GM23338 (cell line): ENCODE measurements around the gene ACSF2. TPM values are rescaled to one million over a fixed set of nuclear protein-coding genes. Genes with fewer than 3 reads are reported as not detected.
A peak's percentile ranks its signal among the peaks of the same experiment; 100 is the strongest.

Experiments used
- ATAC-seq: fragments of 200-7000 bp; cut with Tn5 transposase; 3 replicates; pipeline ENCODE4 v1.9.1; 2020
- DNase-seq: peaks from one replicate; pipeline ENCODE4 v3.0.0-alpha.2; 2015; ENCODE audit warnings: low spot score
- H2AFZ ChIP-seq: fragments of 200-600 bp; sonication (generic); 2 replicates; pipeline ENCODE4 v1.8.0; 2016; ENCODE audit warnings: antibody characterized with exemption, mild to moderate bottlenecking, moderate library complexity
- H3F3A ChIP-seq: fragments of 200-600 bp; sonication (generic); replicated peaks from 2 replicates; pipeline ENCODE4 v1.8.0; 2017; ENCODE audit warnings: antibody characterized with exemption, mixed run types, low read depth
- H3K27ac ChIP-seq: fragments of 200-600 bp; sonication (generic); 2 replicates; pipeline ENCODE4 v1.6.1; 2016; ENCODE audit warnings: low read depth
- H3K27me3 ChIP-seq: fragments of 200-600 bp; sonication (generic); 2 replicates; pipeline ENCODE4 v1.8.0; 2016; ENCODE audit warnings: mild to moderate bottlenecking, mixed run types, moderate library complexity; ENCODE audit not compliant: insufficient read depth
- H3K36me3 ChIP-seq: fragments of 200-600 bp; sonication (generic); 2 replicates; pipeline ENCODE4 v1.8.0; 2016; ENCODE audit warnings: mild to moderate bottlenecking; ENCODE audit not compliant: insufficient read depth
- H3K4me1 ChIP-seq: fragments of 200-600 bp; sonication (generic); 2 replicates; pipeline ENCODE4 v1.8.0; 2016; ENCODE audit warnings: mild to moderate bottlenecking, moderate library complexity; ENCODE audit not compliant: insufficient read depth
- H3K4me2 ChIP-seq: fragments of 200-600 bp; sonication (generic); 2 replicates; pipeline ENCODE4 v1.7.1; 2017; ENCODE audit warnings: mixed run types
- H3K4me3 ChIP-seq: fragments of 200-600 bp; sonication (generic); 2 replicates; pipeline ENCODE4 v1.6.1; 2016; ENCODE audit warnings: mixed run types
- H3K79me2 ChIP-seq: fragments of 200-600 bp; sonication (generic); replicated peaks from 2 replicates; pipeline ENCODE4 v1.8.0; 2017; ENCODE audit warnings: mild to moderate bottlenecking; ENCODE audit not compliant: insufficient read depth
- H3K9me2 ChIP-seq: fragments of 200-600 bp; sonication (generic); 2 replicates; pipeline ENCODE4 v1.8.0; 2017; ENCODE audit not compliant: insufficient read depth
- H4K20me1 ChIP-seq: fragments of 200-600 bp; sonication (generic); replicated peaks from 2 replicates; pipeline ENCODE4 v1.8.0; 2017; ENCODE audit warnings: mild to moderate bottlenecking; ENCODE audit not compliant: insufficient read depth
- H3K27ac Mint-ChIP-seq: 2 replicates; pipeline ENCODE4 v1.8.0; 2020; ENCODE audit warnings: inconsistent platforms, mild to moderate bottlenecking, moderate library complexity, mixed read lengths
- H3K27me3 Mint-ChIP-seq: 3 replicates; pipeline ENCODE4 v1.8.0; 2022; ENCODE audit warnings: low read depth, mild to moderate bottlenecking, moderate library complexity, mixed read lengths, inconsistent platforms; ENCODE audit not compliant: insufficient read depth, poor library complexity
- H3K36me3 Mint-ChIP-seq: 3 replicates; pipeline ENCODE4 v1.8.0; 2021; ENCODE audit warnings: low read depth, mild to moderate bottlenecking, inconsistent platforms, moderate library complexity, mixed read lengths
- H3K4me1 Mint-ChIP-seq: 3 replicates; pipeline ENCODE4 v1.8.0; 2020; ENCODE audit warnings: mild to moderate bottlenecking, inconsistent platforms, mixed read lengths
- H3K4me3 Mint-ChIP-seq: 3 replicates; pipeline ENCODE4 v1.8.0; 2021; ENCODE audit warnings: moderate library complexity, mild to moderate bottlenecking, inconsistent platforms, mixed read lengths
- H3K9me3 Mint-ChIP-seq: 3 replicates; pipeline ENCODE4 v1.8.0; 2020; ENCODE audit warnings: moderate library complexity, mild to moderate bottlenecking, inconsistent platforms, mixed read lengths
- CREB1 ChIP-seq: fragments of 250-450 bp; sonication (Bioruptor Pico); IDR thresholded peaks from 2 replicates; pipeline ENCODE4 v1.5.0; 2020; ENCODE audit warnings: low read depth, mild to moderate bottlenecking, moderate library complexity
- EZH2 ChIP-seq: fragments of 200-600 bp; sonication (generic); IDR thresholded peaks from one replicate; pipeline ENCODE4 v1.8.0; 2017; ENCODE audit warnings: antibody characterized with exemption, mild to moderate bottlenecking, low read depth; ENCODE audit not compliant: unreplicated experiment
- EZH2phosphoT487 ChIP-seq: fragments of 200-600 bp; sonication (generic); IDR thresholded peaks from one replicate; pipeline ENCODE4 v1.8.1; 2018; ENCODE audit warnings: antibody characterized with exemption; ENCODE audit not compliant: unreplicated experiment
- NANOG ChIP-seq: IDR thresholded peaks from 2 replicates; pipeline ENCODE4 v1.6.1; 2016; ENCODE audit warnings: antibody characterized with exemption, borderline replicate concordance
- POLR2AphosphoS5 ChIP-seq: IDR thresholded peaks from 2 replicates; pipeline ENCODE4 v1.6.1; 2016; ENCODE audit warnings: antibody characterized with exemption, low read depth
- ZNF114 ChIP-seq: fragments of 250-450 bp; sonication (Bioruptor Pico); IDR thresholded peaks from 2 replicates; pipeline ENCODE4 v1.5.0; 2020; ENCODE audit warnings: mild to moderate bottlenecking, moderate library complexity
- polyA plus RNA-seq: library from polyadenylated mRNA; unstranded; fragments of >200 nt; fragmentation: Nextera tagmentation; extraction: Ambion mirVana; gene quantifications from 2 replicates; pipeline ENCODE4 v1.2.1, GENCODE V29; 2016
- total RNA-seq: library from RNA; depleted of rRNA; stranded (reverse); fragments of >200 nt; shearing (Covaris generic); gene quantifications from 2 replicates; pipeline ENCODE4 v1.2.3, GENCODE V29; 2014
- TF ChIP-seq, protein P1 (sequence below): IDR thresholded peaks from one replicate; pipeline ENCODE4 v1.6.1; 2018; ENCODE audit warnings: antibody characterized with exemption; ENCODE audit not compliant: unreplicated experiment
- TF ChIP-seq, protein P2 (sequence below), 2 experiments: fragments of 200-600 bp in 1 of 2; sonication (generic) in 1 of 2; conservative IDR thresholded peaks; 2 replicates each; pipeline versions ENCODE4 v1.5.1 to v1.6.1; 2016 to 2017; ENCODE audit warnings: antibody characterized with exemption in 2 of 2, low read depth in 2 of 2, mild to moderate bottlenecking in 2 of 2, moderate library complexity in 1 of 2

Gene ACSF2
- total and polyA plus RNA-seq, 2 experiments from 2014 or later, result 6.9 to 12.4 TPM

DNA sequence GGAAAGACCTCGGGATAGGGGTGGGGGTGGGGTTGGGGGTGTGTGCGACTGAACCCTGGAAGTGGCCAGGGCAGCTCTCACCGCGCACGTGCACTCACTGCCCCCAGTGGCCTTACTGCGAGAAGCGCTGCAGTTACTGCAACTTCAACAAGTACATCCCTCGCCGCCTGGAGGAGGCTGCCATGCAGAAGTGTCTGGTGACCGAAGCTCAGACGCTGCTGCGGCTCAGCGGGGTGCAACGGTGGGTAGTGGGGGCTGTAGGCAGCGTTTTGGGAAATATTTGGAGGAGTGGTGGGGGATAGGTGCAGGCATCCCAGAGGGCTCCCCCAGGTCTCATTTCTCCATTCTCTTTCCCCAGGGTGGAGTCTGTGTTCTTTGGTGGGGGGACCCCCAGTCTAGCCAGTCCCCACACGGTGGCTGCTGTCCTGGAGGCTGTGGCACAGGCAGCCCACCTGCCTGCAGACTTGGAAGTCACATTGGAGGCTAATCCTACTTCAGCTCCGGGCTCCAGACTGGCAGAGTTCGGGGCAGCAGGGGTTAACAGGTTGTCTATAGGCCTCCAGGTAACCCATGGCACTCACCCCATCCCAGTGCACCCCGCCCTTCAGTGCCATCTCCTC lies 53.6 kb downstream of the ACSF2 start:
- no peaks in the 10 kb centered on the region for H3K9me2 ChIP-seq
- peak; percentile 70 for ATAC-seq
- H3K27me3 ChIP-seq, result peaks cover 11% of the 10 kb centered on the region; the same call in 1 of the 2 replicates
- H3K36me3 Mint-ChIP-seq, result peaks cover 22% of the 10 kb centered on the region; the same call in 2 of the 3 replicates
- H4K20me1 ChIP-seq, result no peaks in the 10 kb centered on the region
- peaks cover 11% of the 10 kb centered on the region for H3K27me3 Mint-ChIP-seq
- H3K27ac ChIP-seq, result no peak overlapping the region
- peak overlapping the region; percentile 88 for H3K27ac Mint-ChIP-seq
- H2AFZ ChIP-seq, result peak overlapping the region; percentile 98
- TF ChIP-seq, protein P1, sequence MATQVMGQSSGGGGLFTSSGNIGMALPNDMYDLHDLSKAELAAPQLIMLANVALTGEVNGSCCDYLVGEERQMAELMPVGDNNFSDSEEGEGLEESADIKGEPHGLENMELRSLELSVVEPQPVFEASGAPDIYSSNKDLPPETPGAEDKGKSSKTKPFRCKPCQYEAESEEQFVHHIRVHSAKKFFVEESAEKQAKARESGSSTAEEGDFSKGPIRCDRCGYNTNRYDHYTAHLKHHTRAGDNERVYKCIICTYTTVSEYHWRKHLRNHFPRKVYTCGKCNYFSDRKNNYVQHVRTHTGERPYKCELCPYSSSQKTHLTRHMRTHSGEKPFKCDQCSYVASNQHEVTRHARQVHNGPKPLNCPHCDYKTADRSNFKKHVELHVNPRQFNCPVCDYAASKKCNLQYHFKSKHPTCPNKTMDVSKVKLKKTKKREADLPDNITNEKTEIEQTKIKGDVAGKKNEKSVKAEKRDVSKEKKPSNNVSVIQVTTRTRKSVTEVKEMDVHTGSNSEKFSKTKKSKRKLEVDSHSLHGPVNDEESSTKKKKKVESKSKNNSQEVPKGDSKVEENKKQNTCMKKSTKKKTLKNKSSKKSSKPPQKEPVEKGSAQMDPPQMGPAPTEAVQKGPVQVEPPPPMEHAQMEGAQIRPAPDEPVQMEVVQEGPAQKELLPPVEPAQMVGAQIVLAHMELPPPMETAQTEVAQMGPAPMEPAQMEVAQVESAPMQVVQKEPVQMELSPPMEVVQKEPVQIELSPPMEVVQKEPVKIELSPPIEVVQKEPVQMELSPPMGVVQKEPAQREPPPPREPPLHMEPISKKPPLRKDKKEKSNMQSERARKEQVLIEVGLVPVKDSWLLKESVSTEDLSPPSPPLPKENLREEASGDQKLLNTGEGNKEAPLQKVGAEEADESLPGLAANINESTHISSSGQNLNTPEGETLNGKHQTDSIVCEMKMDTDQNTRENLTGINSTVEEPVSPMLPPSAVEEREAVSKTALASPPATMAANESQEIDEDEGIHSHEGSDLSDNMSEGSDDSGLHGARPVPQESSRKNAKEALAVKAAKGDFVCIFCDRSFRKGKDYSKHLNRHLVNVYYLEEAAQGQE, result no peak
- no peak for TF ChIP-seq NANOG
- TF ChIP-seq EZH2phosphoT487, result no peak
- TF ChIP-seq, protein P2, sequence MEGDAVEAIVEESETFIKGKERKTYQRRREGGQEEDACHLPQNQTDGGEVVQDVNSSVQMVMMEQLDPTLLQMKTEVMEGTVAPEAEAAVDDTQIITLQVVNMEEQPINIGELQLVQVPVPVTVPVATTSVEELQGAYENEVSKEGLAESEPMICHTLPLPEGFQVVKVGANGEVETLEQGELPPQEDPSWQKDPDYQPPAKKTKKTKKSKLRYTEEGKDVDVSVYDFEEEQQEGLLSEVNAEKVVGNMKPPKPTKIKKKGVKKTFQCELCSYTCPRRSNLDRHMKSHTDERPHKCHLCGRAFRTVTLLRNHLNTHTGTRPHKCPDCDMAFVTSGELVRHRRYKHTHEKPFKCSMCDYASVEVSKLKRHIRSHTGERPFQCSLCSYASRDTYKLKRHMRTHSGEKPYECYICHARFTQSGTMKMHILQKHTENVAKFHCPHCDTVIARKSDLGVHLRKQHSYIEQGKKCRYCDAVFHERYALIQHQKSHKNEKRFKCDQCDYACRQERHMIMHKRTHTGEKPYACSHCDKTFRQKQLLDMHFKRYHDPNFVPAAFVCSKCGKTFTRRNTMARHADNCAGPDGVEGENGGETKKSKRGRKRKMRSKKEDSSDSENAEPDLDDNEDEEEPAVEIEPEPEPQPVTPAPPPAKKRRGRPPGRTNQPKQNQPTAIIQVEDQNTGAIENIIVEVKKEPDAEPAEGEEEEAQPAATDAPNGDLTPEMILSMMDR (conservative IDR thresholded peaks at IDR 0.05; ENCODE audit: low read depth in 2 of 2), result peak; percentile 35 to 64
- no peak for TF ChIP-seq ZNF114 (CRISPR knock-in tag)
- no peak for TF ChIP-seq EZH2
- TF ChIP-seq CREB1 (CRISPR knock-in tag), result peak; percentile 27; the same call in 1 of the 2 replicates
- H3F3A ChIP-seq, result 0 out of 2 replicates have a peak, but pooled peaks cover 16% of the 10 kb centered on the region
- peak; percentile 92 for DNase-seq
- H3K79me2 ChIP-seq, result no peaks in the 10 kb centered on the region
- H3K9me3 Mint-ChIP-seq, result no peaks in the 10 kb centered on the region
- peak overlapping the region; percentile 88 for H3K4me3 Mint-ChIP-seq
- H3K4me3 ChIP-seq, result peak overlapping the region; percentile 93
- H3K36me3 ChIP-seq, result no peaks in the 10 kb centered on the region
- H3K4me1 ChIP-seq, result peaks cover 6% of the 10 kb centered on the region; the same call in 1 of the 2 replicates
- H3K4me2 ChIP-seq, result peak overlapping the region; percentile 100
- H3K4me1 Mint-ChIP-seq, result peaks cover 16% of the 10 kb centered on the region

DNA sequence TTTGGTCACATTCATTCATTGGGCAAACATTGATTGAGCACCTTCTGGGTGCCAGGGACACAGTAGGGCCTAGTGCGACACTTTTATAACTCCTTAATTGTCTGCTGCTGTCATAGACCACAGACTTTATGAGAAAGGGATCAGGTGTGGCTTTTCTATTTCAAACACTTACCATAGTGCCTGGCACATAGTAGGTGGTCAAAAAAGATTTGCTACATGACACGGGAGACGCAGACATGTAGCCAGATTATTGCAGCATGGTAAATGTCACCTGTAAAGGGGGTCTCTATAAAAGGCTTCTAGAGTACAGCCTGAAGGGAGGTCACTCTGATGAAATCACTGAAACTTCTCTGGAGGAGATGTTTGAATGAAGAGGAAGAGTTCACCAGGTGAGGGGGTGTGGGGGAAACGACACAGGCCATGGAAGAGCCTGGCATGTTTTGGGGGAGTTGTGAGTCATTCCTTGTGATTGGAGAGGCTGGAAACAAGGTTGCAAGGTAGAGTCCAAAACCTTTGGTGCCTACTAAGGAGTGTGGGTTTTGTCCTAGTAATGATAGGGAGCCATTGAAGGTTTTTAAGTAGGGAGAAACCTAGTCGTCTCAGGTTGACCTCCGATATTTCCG lies 54.2 kb downstream of the ACSF2 start:
- ATAC-seq (no peak), DNase-seq (no peak)
- Histone ChIP-seq H3K27me3 (peaks cover 11% of the 10 kb centered on the region; the same call in 1 of the 2 replicates), H3K9me2 (no peaks in the 10 kb centered on the region), H3F3A (0 out of 2 replicates have a peak, but pooled peaks cover 16% of the 10 kb centered on the region), H4K20me1 (no peaks in the 10 kb centered on the region), H3K27ac (no peak overlapping the region), H3K4me3 (no peak overlapping the region), H3K4me2 (peak overlapping the region; percentile 100; the same call in 1 of the 2 replicates), H2AFZ (no peak overlapping the region), H3K4me1 (peaks cover 6% of the 10 kb centered on the region; the same call in 1 of the 2 replicates), H3K79me2 (no peaks in the 10 kb centered on the region), H3K36me3 (no peaks in the 10 kb centered on the region)
- Mint-ChIP-seq H3K27me3 (peaks cover 11% of the 10 kb centered on the region), H3K36me3 (peaks cover 28% of the 10 kb centered on the region), H3K4me1 (peaks cover 16% of the 10 kb centered on the region), H3K9me3 (no peaks in the 10 kb centered on the region), H3K4me3 (peak overlapping the region; percentile 88; the same call in 2 of the 3 replicates), H3K27ac (no peak overlapping the region)
- TF ChIP-seq POLR2AphosphoS5, result no peak
- TF ChIP-seq ZNF114 (CRISPR knock-in tag), result no peak
